GM12801 (cell line): Measurements from ENCODE around the gene GARIN5A.

Experiments
- TF ChIP-seq, protein P1 (sequence below): IDR thresholded peaks from one replicate; pipeline ENCODE4 v1.5.1; 2011; ENCODE audit warnings: control low read depth; ENCODE audit not compliant: insufficient read length; ENCODE audit errors: extremely low read depth

Gene GARIN5A

DNA sequence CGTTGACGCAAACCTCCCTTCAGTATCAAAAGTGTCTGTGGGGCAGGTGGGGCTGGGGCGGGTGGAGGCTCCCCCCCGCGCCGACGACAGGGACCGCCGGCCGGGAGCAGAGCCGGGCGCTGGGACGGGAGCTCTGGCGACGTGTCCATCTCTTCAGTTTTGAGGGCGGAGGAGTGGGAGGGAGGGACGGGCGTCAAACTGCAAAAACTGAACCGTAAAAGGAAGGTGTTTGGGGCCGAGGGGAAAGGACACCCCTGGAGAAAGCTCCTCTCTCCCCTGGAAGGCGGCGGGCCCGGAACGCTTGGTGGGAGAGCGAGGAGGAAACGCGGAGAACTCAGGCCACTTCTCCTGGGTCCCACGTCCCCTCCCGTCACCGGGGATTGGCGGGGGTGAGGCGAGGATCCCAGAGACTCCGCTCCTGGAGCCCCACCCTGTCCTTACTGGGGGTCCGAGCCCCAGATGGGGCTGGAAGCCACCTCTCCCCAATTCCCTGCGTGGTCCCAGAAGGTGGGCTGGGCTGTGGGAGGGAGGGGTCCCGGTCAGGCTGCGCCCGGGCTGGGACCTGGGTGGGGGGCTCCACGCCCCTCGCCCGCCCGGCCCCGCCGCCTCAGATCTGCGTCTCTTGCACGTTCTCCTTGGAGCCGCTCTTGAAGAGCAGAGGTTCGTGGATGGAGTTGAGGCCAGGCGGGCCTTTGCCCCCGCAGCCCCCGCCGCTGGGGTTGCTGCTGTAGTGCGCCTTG lies 40.5 kb upstream of the GARIN5A start:
- TF ChIP-seq, protein P1, sequence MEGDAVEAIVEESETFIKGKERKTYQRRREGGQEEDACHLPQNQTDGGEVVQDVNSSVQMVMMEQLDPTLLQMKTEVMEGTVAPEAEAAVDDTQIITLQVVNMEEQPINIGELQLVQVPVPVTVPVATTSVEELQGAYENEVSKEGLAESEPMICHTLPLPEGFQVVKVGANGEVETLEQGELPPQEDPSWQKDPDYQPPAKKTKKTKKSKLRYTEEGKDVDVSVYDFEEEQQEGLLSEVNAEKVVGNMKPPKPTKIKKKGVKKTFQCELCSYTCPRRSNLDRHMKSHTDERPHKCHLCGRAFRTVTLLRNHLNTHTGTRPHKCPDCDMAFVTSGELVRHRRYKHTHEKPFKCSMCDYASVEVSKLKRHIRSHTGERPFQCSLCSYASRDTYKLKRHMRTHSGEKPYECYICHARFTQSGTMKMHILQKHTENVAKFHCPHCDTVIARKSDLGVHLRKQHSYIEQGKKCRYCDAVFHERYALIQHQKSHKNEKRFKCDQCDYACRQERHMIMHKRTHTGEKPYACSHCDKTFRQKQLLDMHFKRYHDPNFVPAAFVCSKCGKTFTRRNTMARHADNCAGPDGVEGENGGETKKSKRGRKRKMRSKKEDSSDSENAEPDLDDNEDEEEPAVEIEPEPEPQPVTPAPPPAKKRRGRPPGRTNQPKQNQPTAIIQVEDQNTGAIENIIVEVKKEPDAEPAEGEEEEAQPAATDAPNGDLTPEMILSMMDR, result no peak

DNA sequence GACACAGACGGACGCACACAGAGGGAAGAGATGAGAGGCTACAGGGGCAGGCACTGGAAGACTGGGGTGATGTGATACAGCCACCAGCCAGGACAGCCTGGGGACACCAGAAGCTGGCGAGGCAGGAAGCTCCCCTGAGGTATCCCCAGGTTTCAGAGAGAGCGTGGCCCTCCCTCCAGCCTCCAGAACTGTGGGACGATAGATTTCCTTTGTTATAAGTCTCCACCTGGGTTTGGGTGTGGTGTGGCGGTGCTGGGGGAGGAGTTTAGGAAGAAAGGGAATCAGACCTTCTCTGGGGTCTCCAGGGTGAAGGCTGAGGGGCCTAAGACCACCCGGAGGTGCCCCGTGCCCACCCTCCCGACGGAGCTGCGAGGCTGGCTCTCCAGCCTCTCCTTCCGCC lies 39.8 kb upstream of the GARIN5A start:
- TF ChIP-seq, protein P1, result no peak

- TF ChIP-seq, protein P1, result no peak
Observed at GRCh38 chr19:50515168-50515561, 38.5 kb upstream of the GARIN5A start.

DNA sequence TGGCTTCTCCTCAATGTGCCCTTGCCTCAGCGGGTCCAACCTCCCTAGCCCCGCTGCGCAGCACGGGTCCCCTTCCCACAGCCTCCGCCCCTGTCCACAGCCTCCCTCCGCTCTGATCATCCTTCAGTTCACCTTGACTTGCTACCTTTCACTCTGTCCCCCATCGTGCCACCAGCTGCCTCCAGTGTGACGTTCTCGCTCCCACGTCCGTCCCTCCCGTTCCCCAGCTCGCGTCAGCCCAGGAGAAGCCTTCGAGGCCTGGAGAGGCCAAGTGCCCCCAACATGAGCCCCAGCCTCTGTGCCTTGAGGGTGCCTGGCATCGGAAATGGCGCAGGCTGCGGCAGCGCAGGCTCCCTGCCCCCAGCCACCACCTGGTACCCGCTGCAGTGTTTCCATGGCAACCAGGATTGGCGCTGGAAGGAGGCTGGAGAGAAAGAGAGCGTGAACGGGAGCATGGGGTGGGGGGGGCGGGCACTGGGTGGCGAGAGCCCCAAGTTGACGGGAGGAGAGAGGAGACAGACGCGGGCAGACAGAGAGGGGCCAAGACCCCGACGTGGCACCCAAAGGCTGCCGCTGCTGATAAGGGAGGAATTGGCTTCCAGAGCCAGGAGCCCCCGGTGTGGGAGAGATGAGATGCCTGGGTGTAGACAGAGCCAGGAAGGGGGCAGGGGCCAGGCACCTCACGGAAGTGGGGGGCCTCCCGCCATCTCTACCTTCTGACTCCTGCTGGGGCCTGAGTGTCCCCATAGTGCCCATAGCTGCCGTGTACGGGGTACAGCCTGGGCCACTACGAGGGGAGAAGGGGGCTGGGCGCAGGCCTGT lies 37.9 kb upstream of the GARIN5A start:
- TF ChIP-seq, protein P1, result no peak

DNA sequence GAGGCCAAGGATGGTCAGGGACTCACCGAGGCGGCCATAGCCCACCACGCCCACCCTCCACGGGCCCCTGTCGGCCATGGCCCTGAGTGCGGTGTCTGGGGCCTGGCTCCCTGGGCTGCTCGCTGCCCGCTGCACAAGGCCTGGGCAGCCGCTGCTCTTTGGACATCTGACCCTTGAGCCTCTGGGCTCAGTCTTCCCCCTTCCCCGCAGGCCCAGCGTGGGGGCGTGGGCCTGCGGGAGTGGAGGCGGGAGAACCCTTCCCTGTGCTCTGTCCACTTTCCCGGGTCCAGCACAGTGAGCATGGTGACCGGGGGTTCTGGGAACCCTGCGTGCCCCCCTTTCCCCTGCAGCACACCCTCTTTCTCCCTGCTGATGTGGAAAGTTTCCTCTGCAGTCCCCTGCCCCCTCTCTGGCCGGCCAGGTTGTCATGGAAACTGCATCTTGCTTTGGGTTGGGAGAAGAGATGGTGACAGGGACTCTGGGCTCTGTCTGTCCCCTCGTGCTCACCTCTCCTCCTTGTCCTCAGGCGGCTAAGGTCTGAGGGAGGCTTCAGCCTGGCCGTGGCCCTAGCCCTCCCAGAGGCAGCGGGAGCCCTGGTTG lies 37.2 kb upstream of the GARIN5A start, which contains the start of gene ASPDH:
TSS of gene ASPDH (minus strand) at position 168 of the 600 bp plus-strand sequence. CDS start at position 78, 90 bp downstream.
- TF ChIP-seq, protein P1, result no peak

- TF ChIP-seq, protein P1, result no peak
Observed at GRCh38 chr19:50512999-50513745, 36.5 kb upstream of the GARIN5A start.
